GM19467 (cell line): ENCODE measurements around the gene PPP1R14C.
"Not testable (repeated sequence)": the region's sequence is repeated elsewhere in the genome, so short reads cannot be mapped to it uniquely, and the experiment has no call there.

ENCODE experiments used
- ATAC-seq: cut with Tn5 transposase; IDR thresholded peaks from one replicate; pipeline ENCODE4 v1.9.1; 2021; ENCODE audit warnings: mild to moderate bottlenecking, moderate library complexity; ENCODE audit not compliant: unreplicated experiment

The PPP1R14C gene

DNA sequence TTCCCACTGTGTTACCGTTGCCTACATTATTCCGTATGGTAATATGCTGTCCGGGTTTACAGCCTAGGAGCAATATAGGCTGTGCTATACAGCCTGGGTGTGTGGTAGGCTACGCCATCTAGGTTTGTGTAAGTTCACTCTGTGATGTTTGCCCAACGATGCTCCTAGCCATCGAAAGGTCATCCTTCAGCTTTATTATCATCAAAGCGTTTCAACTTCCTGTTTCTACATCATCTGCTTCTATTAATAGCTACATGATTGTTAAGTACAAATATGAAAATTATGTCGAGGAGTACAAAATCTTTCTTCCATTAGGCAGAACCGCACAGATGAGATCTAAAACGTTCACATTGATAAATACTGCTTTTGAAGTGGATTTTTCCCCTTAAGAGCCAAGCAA lies 69.9 kb downstream of the PPP1R14C start:
- no peak for ATAC-seq

DNA sequence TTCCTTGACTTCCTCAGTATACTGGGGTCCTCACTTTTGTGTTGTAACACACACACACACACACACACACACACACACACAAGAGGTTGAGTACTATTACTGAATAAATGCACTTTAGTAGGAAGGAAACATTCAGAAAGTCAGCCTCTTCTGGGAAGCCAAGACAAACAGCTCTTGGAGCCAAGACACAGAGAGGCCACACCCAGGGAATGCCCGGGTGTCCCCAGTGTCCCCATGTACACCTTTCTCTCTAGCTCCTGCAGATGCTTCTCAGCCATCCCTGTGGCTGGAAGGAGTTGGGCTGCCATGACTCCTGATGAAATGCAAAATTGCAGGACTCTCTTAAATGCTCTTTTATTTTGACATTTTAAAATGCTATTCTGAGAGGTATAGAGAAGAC lies 70.5 kb downstream of the PPP1R14C start:
- no peak for ATAC-seq

DNA sequence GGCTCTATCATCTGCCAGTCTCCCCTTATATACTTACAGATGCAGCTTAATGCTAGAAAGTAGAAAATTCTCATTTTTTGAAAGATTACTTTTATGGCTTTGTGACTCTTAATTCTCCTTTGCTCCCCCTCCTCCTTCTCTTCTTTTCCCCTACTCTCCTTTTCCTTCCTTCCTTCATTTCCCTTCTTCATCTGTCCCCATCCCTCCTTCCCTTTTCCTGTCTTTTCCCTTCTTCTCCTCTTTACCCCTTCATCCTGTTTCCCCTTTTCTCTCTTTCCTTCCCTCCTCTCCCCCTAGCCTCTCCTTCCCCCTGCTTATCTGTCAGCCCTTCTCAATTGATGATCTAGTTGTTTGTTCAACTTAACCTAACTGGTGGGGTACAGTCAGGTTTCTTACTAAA lies 71.5 kb downstream of the PPP1R14C start:
- ATAC-seq: no peak

DNA sequence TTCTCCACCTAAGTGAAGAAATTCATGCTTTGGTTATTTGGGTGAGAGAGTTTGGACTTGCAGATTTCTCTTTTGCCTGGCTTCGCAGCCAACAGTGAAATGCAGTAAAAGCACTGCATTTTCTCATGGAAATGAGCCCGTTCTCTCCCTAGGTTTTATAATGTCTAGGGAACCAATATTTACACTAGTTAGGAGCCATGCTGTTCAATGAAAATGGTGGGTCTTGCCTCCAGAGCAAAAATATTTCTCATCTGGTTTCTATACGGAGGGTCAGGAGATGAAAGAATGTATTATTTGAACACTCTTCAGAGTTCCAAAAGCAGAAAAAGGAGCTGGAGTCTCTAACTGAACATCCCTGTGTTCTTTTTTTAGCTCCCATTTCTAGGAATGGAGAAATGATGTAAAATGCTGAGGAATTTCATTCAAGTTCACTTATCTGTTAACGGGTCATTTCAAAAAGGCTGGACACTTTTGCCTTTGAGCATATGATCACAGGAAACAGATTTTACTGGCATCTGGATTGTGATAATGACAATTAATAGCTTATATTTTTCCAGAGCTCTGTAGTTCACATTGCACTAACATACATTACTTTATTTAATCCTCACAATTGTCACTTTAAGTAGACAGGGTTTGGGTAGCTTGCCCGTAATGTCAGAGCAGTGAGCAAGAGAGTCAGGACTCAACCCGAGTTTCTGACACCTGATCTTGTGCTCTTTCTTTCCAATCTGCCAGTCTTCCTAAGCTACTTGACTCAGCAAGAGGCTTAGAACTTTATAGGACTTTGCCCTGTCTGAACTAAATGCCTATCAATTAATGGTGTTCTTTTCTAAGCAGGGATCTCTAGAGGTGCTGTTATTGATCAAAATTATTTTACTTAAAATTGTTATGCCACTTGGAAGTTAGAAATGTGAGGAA lies 78.0 kb downstream of the PPP1R14C start:
- no peak for ATAC-seq

DNA sequence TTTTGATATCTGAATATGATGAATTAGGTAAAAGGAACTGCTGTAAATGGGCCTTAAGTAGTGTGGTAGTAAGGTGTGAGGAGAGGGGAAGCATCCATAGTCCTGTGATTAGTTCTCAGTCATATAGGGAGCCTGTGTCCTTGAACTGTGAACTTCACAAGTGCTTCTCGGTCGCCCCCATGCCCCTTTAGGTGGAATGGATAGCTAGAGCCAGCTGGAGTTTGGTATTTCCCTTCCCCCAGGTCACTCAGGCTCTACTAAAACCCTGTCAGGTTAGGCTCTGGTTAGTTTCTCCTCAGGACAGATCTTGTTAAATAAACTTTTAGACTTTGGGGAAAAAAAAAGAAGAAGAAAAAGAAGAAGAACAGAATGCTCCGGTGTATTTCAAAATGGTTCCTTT lies 82.0 kb downstream of the PPP1R14C start:
- no peak for ATAC-seq

DNA sequence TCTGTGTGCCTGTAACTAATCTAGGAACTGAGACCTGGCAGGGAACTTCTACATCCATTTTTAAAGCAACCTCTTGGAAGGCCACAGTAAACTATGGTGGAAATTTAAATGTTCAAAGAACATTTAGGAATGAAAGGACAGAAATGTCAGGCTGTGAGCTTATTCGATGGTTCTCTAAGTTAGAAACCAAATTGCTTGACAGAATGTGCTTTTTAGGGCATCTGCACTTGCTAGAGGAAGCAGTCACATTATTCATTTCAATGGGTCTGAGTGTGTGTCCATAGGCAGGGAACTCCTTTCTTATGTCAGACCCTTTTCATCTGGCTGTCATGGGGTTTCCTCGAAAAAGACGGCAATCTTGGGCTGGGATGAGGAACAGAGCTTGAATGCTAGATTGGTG lies 84.4 kb downstream of the PPP1R14C start:
- no peak for ATAC-seq

DNA sequence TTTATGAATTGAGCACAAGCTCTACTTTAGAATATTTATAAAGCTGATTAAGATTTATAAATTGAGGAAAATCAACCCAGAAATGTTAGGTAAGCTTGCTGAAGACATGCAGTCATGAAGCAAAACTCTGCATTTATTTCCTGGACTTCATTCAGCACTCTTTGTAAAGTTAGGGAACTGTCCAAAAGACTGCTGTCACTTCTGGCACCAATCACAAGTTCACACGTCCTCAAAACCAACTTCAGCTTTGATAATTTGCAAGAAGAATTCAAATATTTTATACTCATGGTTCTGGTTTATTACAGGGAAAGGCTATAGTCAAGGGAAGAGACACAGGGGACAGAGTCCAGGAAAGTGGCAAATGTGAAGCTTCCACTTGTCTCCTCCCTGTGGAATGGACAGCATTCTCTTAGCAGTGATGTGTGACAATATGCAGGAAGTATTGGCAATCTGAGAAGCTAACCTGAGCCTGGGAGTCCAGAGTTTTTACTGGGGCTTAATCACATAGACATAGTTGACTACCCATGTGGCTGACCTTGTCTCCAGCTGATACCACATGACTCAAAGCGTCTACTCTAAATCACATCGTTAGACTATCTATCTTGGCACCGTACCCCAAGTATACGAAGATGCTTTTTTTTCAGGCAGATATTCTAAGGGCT lies 85.4 kb downstream of the PPP1R14C start:
- no peak for ATAC-seq

DNA sequence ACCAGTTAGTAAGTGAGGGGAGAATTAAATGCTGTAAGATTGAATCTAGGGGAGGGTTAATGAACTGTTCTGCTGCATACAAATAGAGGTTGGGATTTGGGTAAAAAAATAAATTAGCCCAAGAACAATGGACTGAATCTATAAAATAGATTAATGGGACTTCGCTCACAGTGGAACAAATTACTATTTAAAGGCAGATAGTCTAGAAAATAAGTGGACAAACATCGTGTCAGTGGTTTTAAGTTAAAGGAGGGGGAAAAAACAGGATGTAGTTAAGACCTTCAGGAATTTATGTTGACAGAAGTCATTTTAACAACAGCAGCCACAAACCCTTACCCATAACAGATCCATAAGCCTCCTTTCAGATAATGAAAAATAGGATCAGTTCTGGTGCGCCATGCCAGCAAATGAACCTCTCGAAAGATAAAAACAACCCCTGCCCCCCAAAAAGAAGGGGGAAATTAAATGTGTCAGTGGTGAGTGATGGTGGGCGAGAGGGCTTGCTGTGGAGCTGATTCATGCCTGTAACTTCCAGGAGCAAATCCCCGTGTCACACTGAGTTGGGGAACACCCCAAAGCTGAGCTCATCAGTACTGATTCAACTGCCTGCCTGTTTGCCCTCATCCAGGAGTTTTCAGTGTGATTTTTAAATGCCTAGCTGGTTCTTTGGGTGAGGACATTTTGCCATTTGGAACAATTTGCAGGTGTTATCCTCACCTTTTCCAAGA lies 86.8 kb downstream of the PPP1R14C start:
- ATAC-seq: no peak

DNA sequence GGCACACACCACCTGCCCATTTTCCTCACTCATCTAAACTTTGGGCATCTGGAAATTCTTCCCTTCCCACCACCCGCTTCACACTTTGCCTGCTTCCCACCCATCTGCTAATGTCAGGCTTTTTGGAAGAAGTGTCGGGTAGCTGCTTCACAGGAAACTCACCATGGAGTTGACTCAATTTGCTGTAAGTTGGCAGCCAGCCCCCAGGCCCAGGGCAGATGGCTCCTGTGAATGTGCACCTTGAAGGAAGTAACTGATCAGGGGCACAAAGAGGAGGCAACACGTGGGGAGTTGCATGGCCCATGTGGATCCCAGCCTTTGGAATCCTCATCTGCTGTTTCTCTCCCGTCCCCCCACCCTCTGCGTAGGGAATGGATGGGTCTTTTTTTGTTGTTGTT lies 87.3 kb downstream of the PPP1R14C start:
- no peak for ATAC-seq

DNA sequence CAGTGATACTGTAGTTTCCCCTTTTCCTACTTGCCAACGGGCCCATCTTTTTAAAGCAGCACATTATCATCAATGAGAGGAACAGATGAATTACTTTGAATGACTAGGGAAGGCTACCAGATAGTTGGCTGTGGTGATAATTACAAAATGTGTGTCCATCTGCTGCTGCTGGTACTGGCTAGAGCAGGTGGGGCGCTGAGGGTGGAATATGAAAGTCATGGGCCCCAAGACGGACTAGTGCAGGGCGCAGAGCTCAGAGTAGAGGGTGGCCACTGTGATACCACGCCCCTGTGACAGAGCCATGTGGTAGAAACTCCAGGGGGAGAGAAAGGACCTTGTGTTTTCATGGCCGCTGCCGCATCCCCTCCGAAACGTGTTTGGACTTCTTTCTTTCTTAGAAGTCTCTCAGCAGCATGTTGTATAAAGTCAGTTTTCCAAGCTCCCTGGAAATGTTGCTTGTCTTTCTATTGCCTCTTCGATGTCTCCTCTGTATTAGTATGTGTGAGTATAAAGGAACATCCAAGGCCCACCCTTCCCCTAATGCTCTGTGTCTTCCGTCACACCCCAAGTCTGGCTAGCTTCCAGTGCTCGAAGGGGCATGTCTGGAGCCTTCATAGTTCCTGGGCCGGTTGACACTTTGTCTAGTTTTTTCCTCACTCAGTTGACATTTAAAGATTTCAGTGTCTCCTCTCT lies 88.1 kb downstream of the PPP1R14C start:
- no peak for ATAC-seq

DNA sequence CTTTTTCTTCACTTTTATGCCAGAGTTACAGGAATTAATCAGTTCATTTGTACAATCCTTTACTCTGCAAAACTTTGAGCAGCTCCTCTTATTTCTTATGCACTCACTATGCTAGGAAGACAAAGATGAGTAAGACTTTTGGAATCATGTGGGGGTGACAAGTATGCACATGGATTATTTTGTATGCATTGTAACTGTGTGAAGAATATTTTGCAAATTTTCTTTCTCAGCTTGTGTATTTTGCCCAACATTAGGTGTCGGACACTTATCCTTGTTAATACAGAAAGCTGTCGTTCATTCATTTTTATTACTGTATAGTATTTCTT lies 88.6 kb downstream of the PPP1R14C start:
- ATAC-seq: no peak

DNA sequence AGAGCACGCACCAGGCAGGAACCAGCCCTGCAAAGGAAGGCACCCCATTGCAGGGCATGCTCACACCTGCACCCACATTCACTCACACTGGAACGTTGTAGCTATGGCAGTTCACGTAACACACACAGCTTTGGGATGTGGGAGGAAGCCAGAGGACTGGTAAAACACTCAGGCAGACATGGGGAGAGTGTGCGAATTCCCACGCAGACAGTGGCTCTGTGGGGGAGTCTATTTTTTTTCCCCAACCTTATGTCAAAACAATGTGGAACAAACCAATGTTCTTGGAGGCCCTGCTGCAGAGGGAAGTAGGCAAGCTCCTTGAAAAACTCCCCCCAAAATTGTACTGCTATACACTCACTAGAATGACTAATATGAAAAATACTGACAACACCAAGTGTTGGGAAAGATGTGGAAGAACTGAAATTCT lies 91.0 kb downstream of the PPP1R14C start:
- no peak for ATAC-seq

DNA sequence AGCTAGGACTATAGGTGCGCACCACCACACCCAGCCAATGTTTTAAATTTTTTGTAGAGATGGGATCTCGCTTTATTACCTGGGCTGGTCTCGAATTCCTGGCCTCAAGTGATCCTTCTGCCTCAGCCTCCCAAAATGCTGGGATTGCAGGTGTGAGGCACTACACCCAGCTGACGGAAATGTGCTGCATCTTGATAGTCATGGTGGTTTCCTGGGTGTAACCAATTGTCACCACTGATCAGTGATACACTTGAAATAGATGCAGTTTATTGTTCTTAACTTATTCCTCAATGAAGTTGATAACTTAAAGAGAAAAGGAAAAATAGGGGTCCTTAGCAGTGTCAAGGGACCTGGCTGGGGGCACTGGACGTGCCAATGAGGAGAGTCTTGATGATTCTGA lies 92.4 kb downstream of the PPP1R14C start:
- no peak for ATAC-seq

DNA sequence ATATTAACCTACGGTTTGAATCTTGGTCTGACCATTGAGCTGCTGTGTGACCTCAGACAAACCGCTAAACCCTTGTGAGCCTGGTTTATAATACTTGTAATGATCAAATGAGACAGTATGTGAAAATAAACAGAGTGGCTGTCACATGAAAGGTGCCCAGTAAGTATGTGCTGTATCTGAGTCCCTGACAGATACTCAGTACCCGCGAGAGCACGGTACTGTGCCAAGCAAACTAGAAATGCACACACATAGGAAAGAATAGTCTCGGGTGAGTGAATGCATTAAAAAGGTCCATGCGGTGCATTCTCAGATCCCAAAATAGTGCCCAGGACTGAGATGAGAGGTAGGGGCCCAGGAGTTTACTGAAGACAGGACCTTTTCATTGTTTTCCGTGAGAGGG lies 93.3 kb downstream of the PPP1R14C start:
- no peak for ATAC-seq

DNA sequence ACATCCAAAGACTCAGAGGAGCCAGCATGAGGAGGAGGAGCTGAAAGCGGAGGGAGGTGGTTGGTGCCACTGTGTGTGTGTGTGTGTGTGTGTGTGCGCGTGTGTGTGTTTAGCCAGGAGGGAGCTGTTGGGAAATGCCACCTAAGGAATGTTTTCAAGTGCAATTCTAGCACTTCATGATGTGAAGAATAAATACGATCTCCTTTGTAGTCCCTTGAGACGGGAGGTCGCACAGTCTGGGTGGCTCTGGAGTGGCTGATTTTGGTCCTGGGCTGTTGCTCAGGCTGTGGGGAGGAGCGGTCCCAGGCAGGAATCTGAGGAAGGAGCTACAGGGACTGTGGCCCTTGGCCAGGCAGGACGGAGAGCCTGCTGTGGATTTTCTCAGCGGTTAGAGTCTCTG lies 93.7 kb downstream of the PPP1R14C start:
- ATAC-seq: no peak

DNA sequence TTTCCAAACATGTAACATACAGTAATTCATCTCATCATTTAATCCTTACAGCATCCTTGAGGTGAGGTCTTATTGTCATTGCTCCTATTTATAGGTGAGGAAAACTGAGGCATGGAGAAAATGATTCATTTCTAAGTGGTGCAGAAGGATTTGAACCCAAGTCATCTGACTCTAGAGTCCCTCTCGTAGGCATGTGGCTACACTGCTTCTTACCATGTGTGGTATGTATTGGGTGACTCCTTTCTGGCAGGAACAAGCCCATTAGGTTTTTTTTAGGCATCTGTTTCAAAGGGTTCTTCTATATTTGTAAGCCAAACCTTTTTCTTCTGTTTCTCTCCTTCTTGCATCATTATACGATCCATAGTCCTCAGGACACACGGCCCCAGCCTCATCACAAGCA lies 94.8 kb downstream of the PPP1R14C start:
- no peak for ATAC-seq

DNA sequence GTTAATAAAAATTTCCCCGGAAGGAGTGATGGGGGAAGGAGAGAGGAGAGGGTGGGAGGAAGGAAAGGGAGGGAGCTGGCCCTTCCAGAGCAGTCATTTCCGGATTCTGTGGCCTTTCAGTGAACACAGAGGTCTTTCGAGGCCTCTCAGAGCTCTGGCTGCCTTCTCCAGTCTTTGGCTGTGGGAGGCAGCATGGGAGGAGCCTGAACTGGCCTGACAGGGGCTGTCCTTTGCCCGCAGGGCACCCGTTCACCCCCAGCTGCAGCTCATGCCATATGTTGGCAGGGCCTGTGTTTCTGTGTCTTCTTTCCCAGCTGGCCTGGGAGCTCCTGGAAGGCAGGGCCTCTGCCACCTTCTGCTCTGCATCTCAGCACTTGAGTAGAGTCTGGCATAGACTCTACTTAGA lies 95.5 kb downstream of the PPP1R14C start:
- ATAC-seq: no peak

DNA sequence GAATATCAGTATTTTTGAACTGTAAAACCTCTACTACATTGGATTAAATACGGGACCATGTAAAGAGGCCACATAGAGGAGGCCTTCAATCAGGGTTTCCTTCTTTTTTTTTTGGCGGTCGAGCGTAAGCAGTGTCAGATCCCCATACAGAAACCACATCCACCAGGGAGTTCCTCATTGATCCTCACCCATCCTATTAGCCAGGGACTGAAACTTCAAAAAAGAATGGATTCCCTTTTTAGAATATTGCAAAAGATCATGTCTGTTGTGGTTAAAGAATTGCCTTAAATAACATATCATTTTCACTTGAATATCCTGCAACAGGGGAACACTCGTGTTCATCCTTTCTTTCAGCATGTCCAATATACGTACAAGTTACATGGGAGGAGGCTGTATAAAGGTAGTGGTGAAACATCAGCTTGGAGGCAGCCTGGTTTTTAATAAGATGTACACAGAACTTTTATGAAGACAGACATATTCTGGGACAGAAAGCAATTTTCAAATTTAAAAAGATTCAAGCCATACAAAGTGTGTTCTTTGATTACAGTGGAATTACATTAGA lies 96.1 kb downstream of the PPP1R14C start:
- no peak for ATAC-seq

DNA sequence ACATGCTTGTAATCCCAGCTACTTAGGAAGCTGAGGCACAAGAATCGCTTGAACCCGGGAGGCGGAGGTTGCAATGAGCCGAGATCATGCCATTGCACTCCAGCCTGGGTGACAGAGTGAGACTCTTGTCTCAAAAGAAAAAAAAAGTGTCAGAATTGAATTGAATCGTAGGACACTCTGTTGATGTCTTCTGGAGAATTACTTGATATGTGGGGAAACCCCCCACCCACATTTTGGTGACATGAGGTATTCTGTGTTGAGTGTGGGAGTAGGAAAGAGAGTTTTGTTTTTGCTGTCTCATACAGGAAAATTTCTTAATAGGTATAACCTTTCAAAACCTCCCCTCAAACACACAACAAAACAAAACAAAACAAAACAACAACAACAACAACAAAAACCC lies 98.9 kb downstream of the PPP1R14C start:
- ATAC-seq: not testable (repeated sequence)

DNA sequence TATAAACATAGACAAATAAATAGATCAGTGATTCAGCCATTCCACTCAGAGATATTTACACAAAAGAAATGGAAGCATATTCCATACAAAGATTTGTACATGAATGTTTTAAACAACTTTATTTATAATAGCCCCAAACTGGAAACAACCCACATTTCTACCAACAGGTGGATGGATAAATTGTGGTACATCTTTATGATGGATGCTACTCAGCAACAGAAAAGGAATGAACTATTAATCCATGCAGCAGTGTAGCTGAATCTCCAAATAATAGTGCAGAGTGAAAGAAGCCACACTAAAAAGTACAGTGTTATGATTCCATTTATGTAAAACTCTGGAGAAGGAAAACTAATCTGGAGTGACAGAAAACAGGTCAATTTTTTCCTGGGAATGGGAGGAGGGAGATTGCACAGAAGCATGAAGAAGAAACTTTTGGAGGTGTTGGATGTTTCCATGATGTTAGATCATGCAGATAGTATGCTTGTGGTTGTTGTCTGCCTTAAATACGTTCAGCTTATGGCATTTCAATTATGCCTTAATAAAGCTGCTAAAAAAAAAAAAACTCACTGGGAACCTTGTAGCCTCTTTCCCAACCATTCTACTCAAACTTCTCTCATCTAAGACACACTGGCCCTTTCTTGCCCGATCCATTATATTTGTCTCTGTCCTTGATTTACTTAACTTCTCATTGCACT lies 100.9 kb downstream of the PPP1R14C start:
- no peak for ATAC-seq
